ENCODE data around the gene TAGLN2. TPM values are rescaled to one million over a fixed set of nuclear protein-coding genes. Genes with fewer than 3 reads are reported as not detected.

The TAGLN2 gene
- total and polyA plus RNA-seq, 9 of the 15 experiments (the other 6 are each of a cell fraction or from before 2014, with no cell fraction given), result 192 to 683 (median 455) TPM

DNA sequence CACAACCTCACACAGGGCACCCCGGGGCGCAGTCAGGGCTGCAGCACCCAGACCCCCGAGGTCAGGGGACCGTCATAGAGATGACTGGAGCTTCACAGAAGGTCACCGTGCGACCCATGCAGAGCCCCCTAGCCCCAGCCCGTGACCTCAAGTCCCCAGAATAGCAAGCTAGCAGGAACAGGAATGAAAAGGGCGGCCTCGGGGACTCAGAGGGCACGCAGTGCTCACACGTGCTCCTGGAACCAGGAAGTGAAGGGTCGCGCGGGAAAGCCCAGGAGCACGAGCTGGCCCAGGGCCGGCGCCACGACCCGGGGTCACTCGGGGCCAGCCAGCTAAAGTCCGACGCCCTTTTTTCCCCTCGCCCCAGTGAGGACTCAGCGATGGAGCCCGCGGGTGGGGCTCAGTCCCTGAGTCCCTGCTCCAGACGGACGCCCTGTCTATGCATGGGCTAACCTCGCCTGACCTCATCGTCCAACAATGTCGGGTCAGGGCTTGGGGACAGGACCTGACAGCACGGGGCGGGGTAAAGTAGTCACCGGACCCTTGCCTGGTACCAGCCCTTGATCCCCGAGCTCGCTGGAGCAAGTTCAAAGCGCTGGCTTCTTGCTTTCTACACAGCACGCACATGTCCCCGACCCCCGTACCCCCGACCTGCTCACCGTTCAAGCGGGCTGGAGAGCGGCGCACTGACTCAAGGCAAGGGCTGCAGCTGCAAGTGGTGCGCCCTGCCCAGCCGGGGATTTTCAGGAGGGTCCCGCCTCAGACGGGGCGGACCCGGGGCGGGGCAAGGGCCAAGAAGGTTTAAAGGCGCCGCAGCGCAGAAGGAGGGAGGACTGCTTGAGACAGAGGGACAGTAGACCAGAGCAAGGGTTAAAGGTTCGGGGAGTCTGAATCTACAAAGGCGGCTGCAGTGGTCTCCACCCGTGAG lies at the start of gene TAGLN2 (continued):
- no peak for TF ChIP-seq GATA2 (CRISPR knock-in tag; IDR thresholded peaks at IDR 0.05)
- TF ChIP-seq FOS (IDR thresholded peaks at IDR 0.05; ENCODE audit: extremely low read depth, insufficient read length), result no peak
- peak; percentile 21 for TF ChIP-seq PCBP1 (IDR thresholded peaks at IDR 0.05; ENCODE audit: low read depth, low read length, poor library complexity, severe bottlenecking)
- peak; percentile 49 to 90; a peak in 3 of 4 replicates for TF ChIP-seq TEAD1 (CRISPR knock-in tag; IDR thresholded peaks at IDR 0.05)
- no peak for TF ChIP-seq CBX3 (IDR thresholded peaks at IDR 0.05; ENCODE audit: borderline replicate concordance in 1 of 2, low read length in 2 of 2)
- no peak for TF ChIP-seq ZNF3 (CRISPR knock-in tag; IDR thresholded peaks at IDR 0.05)
- peak; percentile 63; the same call in 1 of the 2 replicates for TF ChIP-seq ZKSCAN8 (CRISPR knock-in tag; IDR thresholded peaks at IDR 0.05)
- TF ChIP-seq ILK (tag; IDR thresholded peaks at IDR 0.05; ENCODE audit: borderline replicate concordance, low read depth), result no peak
- peak; percentile 94 for TF ChIP-seq RBFOX2 (IDR thresholded peaks at IDR 0.05; ENCODE audit: low read depth, low read length)
- no peak for TF ChIP-seq ETS2 (tag; IDR thresholded peaks at IDR 0.05; ENCODE audit: borderline replicate concordance, poor library complexity, severe bottlenecking)
- peak; percentile 70 for TF ChIP-seq SMAD1 (IDR thresholded peaks at IDR 0.05; ENCODE audit: low read depth, low read length, partially characterized antibody)
- TF ChIP-seq AFF4 (CRISPR knock-in tag; IDR thresholded peaks at IDR 0.05), result peak; percentile 89
- peak; percentile 74; the same call in 1 of the 2 replicates for TF ChIP-seq MYNN (IDR thresholded peaks at IDR 0.05)
- TF ChIP-seq MYNN (CRISPR knock-in tag; IDR thresholded peaks at IDR 0.05), result no peak
- TF ChIP-seq ZNF263 (CRISPR knock-in tag; IDR thresholded peaks at IDR 0.05; ENCODE audit: borderline replicate concordance), result peak; percentile 92
- TF ChIP-seq, protein P1, sequence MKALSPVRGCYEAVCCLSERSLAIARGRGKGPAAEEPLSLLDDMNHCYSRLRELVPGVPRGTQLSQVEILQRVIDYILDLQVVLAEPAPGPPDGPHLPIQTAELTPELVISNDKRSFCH (CRISPR knock-in tag; IDR thresholded peaks at IDR 0.05), result no peak
- TF ChIP-seq, protein P1 (tag; IDR thresholded peaks at IDR 0.05), result 0 out of 2 replicates have a peak, but pooled peaks have one; percentile 70
- peak in 1 of 2 experiments; percentile 39; a peak in 1 of 4 replicates for TF ChIP-seq KDM4B (IDR thresholded peaks at IDR 0.05; ENCODE audit: borderline replicate concordance in 2 of 2, low read depth in 1 of 2)
- TF ChIP-seq ZNF224 (CRISPR knock-in tag; IDR thresholded peaks at IDR 0.05), result no peak
- no peak for TF ChIP-seq U2AF2 (optimal IDR thresholded peaks at IDR 0.05; ENCODE audit: low read depth, low read length)
- peak; percentile 33; the same call in 1 of the 2 replicates for TF ChIP-seq CTBP1 (IDR thresholded peaks at IDR 0.05; ENCODE audit: borderline replicate concordance)
- no peak for TF ChIP-seq NFE2L1 (tag; IDR thresholded peaks at IDR 0.05; ENCODE audit: borderline replicate concordance, low read depth)
- TF ChIP-seq ZNF12 (CRISPR knock-in tag; IDR thresholded peaks at IDR 0.05), result peak; percentile 66
- TF ChIP-seq LCOR (CRISPR knock-in tag; IDR thresholded peaks at IDR 0.05), result peak; percentile 37
